GM04504 (cell line): ENCODE measurements around the gene OR2T11.
"Not testable (repeated sequence)": the region's sequence is repeated elsewhere in the genome, so short reads cannot be mapped to it uniquely, and the experiment has no call there.

Source experiments
- DNase-seq: peaks from one replicate; pipeline ENCODE4 v3.0.0-alpha.2; 2012; ENCODE audit warnings: low read depth

OR2T11 gene

GRCh38 chr1:248634991-248635390 lies at the start of gene OR2T11:
OR2T11 (minus strand) TSS chr1:248635091; CDS start chr1:248627128, 7,963 bp downstream.
- DNase-seq: not testable (repeated sequence)

- DNase-seq: no peak
Observed at GRCh38 chr1:248681651-248682050, 46.8 kb upstream of the OR2T11 start.

- no peak for DNase-seq
Observed at GRCh38 chr1:248670003-248670402, 35.1 kb upstream of the OR2T11 start.

- not testable (repeated sequence) for DNase-seq
Observed at GRCh38 chr1:248663453-248664328, 28.8 kb upstream of the OR2T11 start.

- DNase-seq: not testable (repeated sequence)
Observed at GRCh38 chr1:248656797-248657196, 21.9 kb upstream of the OR2T11 start.

- not testable (repeated sequence) for DNase-seq
Observed at GRCh38 chr1:248655354-248655753, 20.5 kb upstream of the OR2T11 start, which contains the start of gene OR2T27. OR2T27 (minus strand) TSS chr1:248655528; CDS start chr1:248650884, 4,644 bp downstream.

GRCh38 chr1:248648770-248649536 lies 14.1 kb upstream of the OR2T11 start:
- not testable (repeated sequence) for DNase-seq

GRCh38 chr1:248645178-248645577 lies 10.3 kb upstream of the OR2T11 start, which contains the start of gene OR2T35:
OR2T35 (minus strand) TSS chr1:248645278; CDS start chr1:248639258, 6,020 bp downstream.
- DNase-seq: not testable (repeated sequence)

- not testable (repeated sequence) for DNase-seq
Observed at GRCh38 chr1:248642971-248643651, 8.2 kb upstream of the OR2T11 start.

- not testable (repeated sequence) for DNase-seq
Observed at GRCh38 chr1:248641583-248641982, 6.7 kb upstream of the OR2T11 start.

- not testable (repeated sequence) for DNase-seq
Observed at GRCh38 chr1:248640906-248641305, 6.0 kb upstream of the OR2T11 start.

GRCh38 chr1:248639652-248640051 lies 4.8 kb upstream of the OR2T11 start:
- not testable (repeated sequence) for DNase-seq

GRCh38 chr1:248636612-248637011 lies 1.7 kb upstream of the OR2T11 start:
- not testable (repeated sequence) for DNase-seq

- no peak for DNase-seq
Observed at GRCh38 chr1:248631354-248632008, 3.4 kb downstream of the OR2T11 start.

- no peak for DNase-seq
Observed at GRCh38 chr1:248630551-248630950, 4.3 kb downstream of the OR2T11 start.

- no peak for DNase-seq
Observed at GRCh38 chr1:248627971-248628844, 6.7 kb downstream of the OR2T11 start.

- DNase-seq: no peak
Observed at GRCh38 chr1:248625971-248626370, 8.9 kb downstream of the OR2T11 start.

- no peak for DNase-seq
Observed at GRCh38 chr1:248625166-248625565, 9.7 kb downstream of the OR2T11 start.

- peak; percentile 9 for DNase-seq
Observed at GRCh38 chr1:248622570-248623001, 12.3 kb downstream of the OR2T11 start.

GRCh38 chr1:248621770-248622169 lies 13.1 kb downstream of the OR2T11 start:
- no peak for DNase-seq
